GM12865 (cell line): Measurements from ENCODE around the gene TMEM132D.

Experiments used
- DNase-seq: peaks from one replicate; pipeline ENCODE4 v3.0.0; 2010; ENCODE audit warnings: low read depth
- H3K4me3 ChIP-seq: 2 replicates; pipeline ENCODE4 v1.5.1; 2011; ENCODE audit warnings: mild to moderate bottlenecking, low read depth, low read length, control low read depth
- TF ChIP-seq, protein P1 (sequence below): IDR thresholded peaks from 2 replicates; pipeline ENCODE4 v1.5.1; 2011; ENCODE audit warnings: low read length, control low read depth, low read depth, inconsistent platforms; ENCODE audit not compliant: insufficient read depth; ENCODE audit errors: missing control alignments

Gene TMEM132D

DNA sequence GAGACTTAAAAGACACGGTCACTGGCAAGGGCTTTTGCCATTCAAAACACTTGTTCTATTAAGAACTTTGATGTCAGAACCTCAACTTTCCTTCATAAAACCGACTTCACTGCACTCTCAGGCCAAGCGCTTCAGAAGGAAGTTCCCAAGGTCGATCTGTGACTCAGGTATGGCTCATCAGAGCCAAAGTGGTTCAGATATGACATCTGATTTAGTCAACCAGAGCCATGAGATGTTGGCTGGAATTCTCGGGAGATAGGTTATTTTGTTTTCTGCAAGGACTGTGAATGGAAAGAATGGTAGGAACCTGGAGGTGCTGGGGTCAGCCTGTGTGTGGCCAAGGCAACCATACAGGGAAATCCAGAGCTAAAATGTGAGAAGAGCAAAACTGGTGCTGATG lies 604.9 kb downstream of the TMEM132D start:
- TF ChIP-seq, protein P1, sequence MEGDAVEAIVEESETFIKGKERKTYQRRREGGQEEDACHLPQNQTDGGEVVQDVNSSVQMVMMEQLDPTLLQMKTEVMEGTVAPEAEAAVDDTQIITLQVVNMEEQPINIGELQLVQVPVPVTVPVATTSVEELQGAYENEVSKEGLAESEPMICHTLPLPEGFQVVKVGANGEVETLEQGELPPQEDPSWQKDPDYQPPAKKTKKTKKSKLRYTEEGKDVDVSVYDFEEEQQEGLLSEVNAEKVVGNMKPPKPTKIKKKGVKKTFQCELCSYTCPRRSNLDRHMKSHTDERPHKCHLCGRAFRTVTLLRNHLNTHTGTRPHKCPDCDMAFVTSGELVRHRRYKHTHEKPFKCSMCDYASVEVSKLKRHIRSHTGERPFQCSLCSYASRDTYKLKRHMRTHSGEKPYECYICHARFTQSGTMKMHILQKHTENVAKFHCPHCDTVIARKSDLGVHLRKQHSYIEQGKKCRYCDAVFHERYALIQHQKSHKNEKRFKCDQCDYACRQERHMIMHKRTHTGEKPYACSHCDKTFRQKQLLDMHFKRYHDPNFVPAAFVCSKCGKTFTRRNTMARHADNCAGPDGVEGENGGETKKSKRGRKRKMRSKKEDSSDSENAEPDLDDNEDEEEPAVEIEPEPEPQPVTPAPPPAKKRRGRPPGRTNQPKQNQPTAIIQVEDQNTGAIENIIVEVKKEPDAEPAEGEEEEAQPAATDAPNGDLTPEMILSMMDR = no peak
- no peak overlapping the region for H3K4me3 ChIP-seq
- DNase-seq = no peak

DNA sequence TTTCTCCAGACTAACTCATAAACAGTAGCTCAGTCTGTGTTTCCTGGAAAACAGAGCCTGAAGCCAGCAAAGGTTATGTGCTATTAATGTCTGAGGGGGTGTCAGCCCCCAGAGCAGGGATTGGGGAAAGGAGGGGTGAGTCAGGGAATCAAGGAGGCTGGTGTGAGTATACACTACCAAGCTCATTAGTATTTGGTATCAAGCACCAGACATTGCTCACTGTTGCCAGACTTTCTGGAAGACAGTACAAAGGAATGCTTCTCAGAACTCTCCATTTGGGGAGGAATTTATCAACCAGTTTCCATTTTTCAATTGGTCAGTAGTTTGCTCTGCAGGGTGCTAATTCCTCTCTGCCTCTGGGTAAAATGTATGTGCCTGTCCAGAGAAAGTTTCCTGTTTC lies 607.2 kb downstream of the TMEM132D start:
- DNase-seq = no peak
- no peak overlapping the region for H3K4me3 ChIP-seq
- TF ChIP-seq, protein P1 = no peak

DNA sequence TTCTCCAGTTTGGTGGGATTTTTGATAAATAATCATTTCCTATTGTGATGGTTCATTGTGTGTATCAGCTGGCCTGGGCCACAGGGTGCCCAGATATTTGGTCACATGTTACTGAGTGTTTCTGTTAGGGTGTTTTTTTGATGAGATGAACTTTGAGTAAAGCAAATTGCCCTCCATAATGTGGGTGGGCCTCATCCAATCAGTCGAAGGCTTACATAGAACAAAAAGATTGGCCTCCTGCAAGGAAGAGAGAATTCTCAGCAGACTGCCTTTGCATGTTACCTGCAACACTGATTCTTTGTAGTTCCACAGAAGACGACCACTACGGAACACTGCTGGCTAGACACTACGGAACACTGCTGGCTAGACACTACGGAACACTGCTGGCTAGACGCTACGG lies 609.0 kb downstream of the TMEM132D start:
- no peak overlapping the region for H3K4me3 ChIP-seq
- TF ChIP-seq, protein P1 = no peak
- no peak for DNase-seq

DNA sequence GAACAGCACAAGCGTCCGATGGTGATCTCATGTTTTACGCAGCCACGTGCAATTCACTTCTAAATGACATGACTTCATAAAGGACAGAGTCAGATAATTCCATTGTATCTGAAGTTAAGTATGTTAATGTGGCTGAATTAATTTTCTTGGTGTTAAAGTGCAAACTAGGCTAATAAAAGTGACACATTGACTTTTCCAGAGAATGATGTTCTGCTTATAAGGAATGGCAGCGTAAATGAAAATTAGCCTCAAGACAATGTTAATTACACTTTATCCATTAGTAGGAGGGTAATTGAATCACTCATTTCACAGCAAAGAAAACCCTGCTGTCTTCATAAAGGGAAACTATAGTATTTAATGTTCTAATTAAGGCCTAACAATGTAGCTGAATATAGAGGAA lies 624.1 kb downstream of the TMEM132D start:
- TF ChIP-seq, protein P1 = no peak
- no peak overlapping the region for H3K4me3 ChIP-seq
- DNase-seq = no peak

DNA sequence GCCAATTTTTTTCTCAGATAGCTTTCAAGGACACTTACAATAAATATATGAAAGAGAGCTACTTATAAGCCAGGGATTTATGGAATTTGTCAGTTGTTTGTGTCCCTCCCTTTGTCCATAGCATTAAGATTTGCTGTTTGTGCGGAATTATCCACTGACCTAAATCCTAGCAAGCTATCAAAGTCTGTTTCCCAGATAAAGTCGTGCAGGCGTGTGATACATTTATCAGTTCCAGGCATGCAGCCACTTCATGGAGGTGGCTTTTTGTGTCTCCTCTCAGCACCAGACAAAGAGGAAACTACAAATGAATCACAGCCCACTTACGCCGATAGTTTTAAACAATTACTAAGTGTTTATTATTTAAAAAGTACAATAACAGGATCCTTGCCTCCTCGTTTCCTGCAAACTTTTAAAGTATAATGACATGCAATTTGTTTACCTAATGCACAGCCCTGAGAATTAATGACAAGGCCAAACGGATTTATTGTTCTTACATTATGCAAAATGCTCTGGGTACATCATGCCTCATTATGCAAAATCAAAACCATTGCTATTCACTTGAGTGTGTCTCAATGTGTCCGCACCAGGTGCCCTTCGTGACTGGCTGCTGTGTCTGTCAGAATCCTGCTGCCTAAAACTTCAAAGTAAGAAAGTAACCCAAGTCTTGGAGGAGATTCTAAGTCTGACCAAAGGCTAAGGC lies 627.3 kb downstream of the TMEM132D start:
- TF ChIP-seq, protein P1 = no peak
- no peak for DNase-seq
- no peak overlapping the region for H3K4me3 ChIP-seq

DNA sequence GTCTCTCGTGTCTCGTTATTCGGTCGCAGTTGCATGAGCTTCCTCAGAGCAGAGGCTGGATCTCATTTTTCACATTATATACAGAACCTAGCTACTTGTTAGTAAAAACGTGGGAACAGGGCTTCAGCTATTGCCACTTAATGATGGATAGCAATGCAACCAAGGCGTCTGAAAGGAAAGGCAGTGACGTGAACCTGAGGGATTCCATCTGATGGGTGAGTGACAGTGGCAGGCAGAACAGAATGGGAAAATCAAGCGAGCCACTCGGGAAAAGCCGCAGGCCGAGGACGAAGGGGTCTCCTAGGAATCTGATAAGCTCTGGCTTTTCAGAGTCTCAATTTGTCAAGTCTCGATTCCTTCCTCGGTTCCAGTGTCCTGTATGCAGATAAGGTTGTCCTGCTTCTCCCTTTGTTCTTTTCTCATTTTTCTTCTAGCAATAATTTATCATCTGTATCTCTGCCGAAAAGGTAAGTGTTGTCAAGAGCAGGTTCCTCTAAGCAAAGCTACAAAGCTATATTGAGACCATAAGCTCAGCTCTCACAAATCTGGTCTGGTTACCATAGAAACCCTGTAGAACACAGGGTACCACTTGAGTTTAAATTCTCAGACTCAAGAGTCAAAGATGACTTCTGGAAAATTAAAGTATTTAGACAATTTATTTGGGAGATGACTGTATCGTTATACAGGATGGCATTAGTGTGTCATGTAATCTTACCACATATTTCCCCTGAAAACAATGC lies 633.9 kb downstream of the TMEM132D start:
- TF ChIP-seq, protein P1 = no peak
- H3K4me3 ChIP-seq = no peak overlapping the region
- DNase-seq = no peak
